Dermis blood vessel endothelial cell (primary cell): ENCODE results near the gene NOTO. TPM values are rescaled to one million over a fixed set of nuclear protein-coding genes. Genes with fewer than 3 reads are reported as not detected.

Experiments
- DNase-seq: peaks from one replicate; pipeline ENCODE4 v3.0.0; 2010
- total RNA-seq: library from RNA; depleted of rRNA; stranded (reverse); fragments of >200 nt; gene quantifications from 2 replicates; pipeline ENCODE4 v1.2.3, GENCODE V29; 2014

The NOTO gene
- total RNA-seq, 1 donor from 2014 or later, result not detected

GRCh38 chr2:73258186-73258912, 56.0 kb downstream of the NOTO start:
- DNase-seq, result no peak

- no peak for DNase-seq
Observed at GRCh38 chr2:73258913-73259215, 56.5 kb downstream of the NOTO start.

- DNase-seq, result no peak
Observed at GRCh38 chr2:73259276-73259675, 56.9 kb downstream of the NOTO start.

GRCh38 chr2:73259704-73260337, 57.4 kb downstream of the NOTO start:
- DNase-seq, result no peak

- peak; percentile 84 for DNase-seq
Observed at GRCh38 chr2:73260338-73260984, 58.1 kb downstream of the NOTO start.

Other genes starting within 250 kb of the NOTO start
- 16.3 and 16.5 TPM in 2 replicates for gene SFXN5, start 130.9 kb upstream of the NOTO start, total RNA-seq
- gene RAB11FIP5, start 89.6 kb upstream of the NOTO start, total RNA-seq, result 66.0 and 103 TPM in 2 replicates
- gene SMYD5, start 11.7 kb downstream of the NOTO start, total RNA-seq, result 22.6 and 26.5 TPM in 2 replicates
- 19.8 and 29.4 TPM in 2 replicates for gene PRADC1, start 30.7 kb downstream of the NOTO start, total RNA-seq
- 338 and 453 TPM in 2 replicates for gene CCT7, start 31.7 kb downstream of the NOTO start, total RNA-seq
- gene FBXO41, start 81.9 kb downstream of the NOTO start, total RNA-seq, result 0.19 and 0.34 TPM in 2 replicates
- gene EGR4, start 91.0 kb downstream of the NOTO start, total RNA-seq, result not detected in 2 replicates
- 10.6 and 13.7 TPM in 2 replicates for gene ALMS1, start 183.3 kb downstream of the NOTO start, total RNA-seq